H1 (cell line): ENCODE data around the gene UBAP1. TPM values are rescaled to one million over a fixed set of nuclear protein-coding genes. Genes with fewer than 3 reads are reported as not detected.
A peak's percentile ranks its signal among the peaks of the same experiment; 100 is the strongest.

Source experiments
- CTCF ChIA-PET: fragments of 300-600 bp; sonication (Branson Sonifier 250); formaldehyde crosslinking; loops from one replicate; lab custom pipeline; 2021; ENCODE audit not compliant: partially characterized antibody; lab: Charles Lee
- POLR2A ChIA-PET: fragments of 300-600 bp; sonication (Branson Sonifier 250); formaldehyde crosslinking; loops from one replicate; lab custom pipeline; 2021; ENCODE audit warnings: inconsistent platforms; ENCODE audit not compliant: partially characterized antibody; lab: Charles Lee
- DNase-seq, 2 experiments: peaks; one replicate each; pipeline versions ENCODE4 v3.0.0 to v3.0.0-alpha.2; 2010 to 2022; ENCODE audit warnings: low spot score in 2 of 2, low read depth in 1 of 2, mixed read lengths in 1 of 2
- FAIRE-seq: peaks from 2 replicates; lab custom pipeline; 2011; peaks lifted over from hg19 to GRCh38; lab: Jason Lieb, UNC
- H2AFZ ChIP-seq: 2 replicates; pipeline ENCODE4 v1.8.1; 2012; ENCODE audit warnings: low read length, inconsistent platforms
- H2AK5ac ChIP-seq: 2 replicates; pipeline ENCODE4 v1.6.1; 2013; ENCODE audit warnings: low read depth, low read length
- H2BK120ac ChIP-seq: replicated peaks from 2 replicates; pipeline ENCODE3; 2013; ENCODE audit warnings: low read depth, low read length, inconsistent platforms
- H2BK12ac ChIP-seq: 2 replicates; pipeline ENCODE4 v1.6.1; 2013; ENCODE audit warnings: low read depth, low read length
- H2BK15ac ChIP-seq: 2 replicates; pipeline ENCODE4 v1.6.1; 2013; ENCODE audit warnings: low read length
- H2BK20ac ChIP-seq: 2 replicates; pipeline ENCODE4 v1.6.1; 2013; ENCODE audit warnings: low read length
- H2BK5ac ChIP-seq: 2 replicates; pipeline ENCODE4 v1.6.1; 2013; ENCODE audit warnings: low read depth, low read length
- H3K14ac ChIP-seq: 2 replicates; pipeline ENCODE4 v1.6.1; 2013; ENCODE audit warnings: inconsistent platforms; ENCODE audit not compliant: insufficient read length
- H3K18ac ChIP-seq: 2 replicates; pipeline ENCODE4 v1.6.1; 2013; ENCODE audit warnings: low read length; ENCODE audit errors: extremely low read depth
- H3K23ac ChIP-seq: 2 replicates; pipeline ENCODE4 v1.6.1; 2013; ENCODE audit warnings: inconsistent platforms; ENCODE audit not compliant: insufficient read length
- H3K23me2 ChIP-seq: 2 replicates; pipeline ENCODE4 v1.6.1; 2013; ENCODE audit warnings: low read depth, low read length
- H3K27ac ChIP-seq: 2 replicates; pipeline ENCODE4 v1.6.1; 2011; ENCODE audit warnings: low read depth, low read length, inconsistent platforms
- H3K27me3 ChIP-seq, 4 experiments: replicated peaks in 1 of 4; 1 replicate in 1 of 4; 2 replicates in 3 of 4; pipeline versions ENCODE4 v1.6.1 to v1.8.1; 2011 to 2013; ENCODE audit warnings: low read length in 3 of 4, mild to moderate bottlenecking in 3 of 4, inconsistent platforms in 2 of 4, mixed read lengths in 2 of 4, moderate library complexity in 1 of 4; ENCODE audit not compliant: control insufficient read depth in 3 of 4, insufficient read depth in 3 of 4; ENCODE audit errors: extremely low read depth in 1 of 4
- H3K36me3 ChIP-seq, 4 experiments: 2 replicates each; pipeline versions ENCODE4 v1.6.1 to v1.8.1; 2011 to 2013; ENCODE audit warnings: mild to moderate bottlenecking in 4 of 4, low read length in 3 of 4, moderate library complexity in 2 of 4, control low read depth in 1 of 4, inconsistent platforms in 1 of 4; ENCODE audit not compliant: insufficient read depth in 4 of 4, control insufficient read depth in 2 of 4
- H3K4ac ChIP-seq: replicated peaks from 2 replicates; pipeline ENCODE3; 2013; ENCODE audit warnings: low read length, low read depth, mixed read lengths, inconsistent platforms; ENCODE audit not compliant: insufficient read length
- H3K4me1 ChIP-seq, 4 experiments: replicated peaks in 1 of 4; 1 replicate in 1 of 4; 2 replicates in 3 of 4; pipeline versions ENCODE4 v1.6.1 to v1.8.1; 2011 to 2013; ENCODE audit warnings: low read length in 3 of 4, inconsistent platforms in 2 of 4, mixed read lengths in 1 of 4; ENCODE audit not compliant: insufficient read depth in 4 of 4, control insufficient read depth in 3 of 4
- H3K4me2 ChIP-seq, 2 experiments: 2 replicates each; pipeline versions ENCODE4 v1.6.1 to v1.8.1; 2011 to 2013; ENCODE audit warnings: low read depth in 2 of 2, low read length in 2 of 2, control low read depth in 1 of 2, inconsistent platforms in 1 of 2, mild to moderate bottlenecking in 1 of 2; ENCODE audit not compliant: insufficient read depth in 1 of 2
- H3K4me3 ChIP-seq, 4 experiments: fragments of 200-600, 300-600 bp in 1 of 4; sonication (generic), shearing (Covaris generic), sonication (Bioruptor Twin) in 1 of 4; 2 replicates each; pipeline versions ENCODE4 v1.5.1 to v1.8.1; 2011 to 2016; ENCODE audit warnings: low read length in 4 of 4, low read depth in 3 of 4, control low read depth in 2 of 4, inconsistent platforms in 2 of 4, mild to moderate bottlenecking in 2 of 4, mixed read lengths in 1 of 4, moderate library complexity in 1 of 4; ENCODE audit not compliant: insufficient read depth in 2 of 4; ENCODE audit errors: extremely low read depth in 1 of 4
- H3K56ac ChIP-seq: replicated peaks from 2 replicates; pipeline ENCODE3; 2013; ENCODE audit warnings: low read depth, mild to moderate bottlenecking, mixed read lengths, low read length, inconsistent platforms; ENCODE audit not compliant: insufficient read length
- H3K79me1 ChIP-seq: 2 replicates; pipeline ENCODE4 v1.6.1; 2013; ENCODE audit warnings: low read depth, low read length, control low read depth
- H3K79me2 ChIP-seq, 2 experiments: 2 replicates each; pipeline versions ENCODE4 v1.6.1 to v1.8.1; 2012 to 2013; ENCODE audit warnings: low read length in 2 of 2, mild to moderate bottlenecking in 2 of 2, inconsistent platforms in 1 of 2; ENCODE audit not compliant: insufficient read depth in 2 of 2, control insufficient read depth in 1 of 2
- H3K9ac ChIP-seq, 4 experiments: replicated peaks in 1 of 4; 1 replicate in 1 of 4; 2 replicates in 3 of 4; pipeline versions ENCODE4 v1.6.1 to v1.8.1; 2011 to 2013; ENCODE audit warnings: low read depth in 3 of 4, low read length in 3 of 4, control low read depth in 2 of 4, mild to moderate bottlenecking in 2 of 4, moderate library complexity in 2 of 4, inconsistent platforms in 1 of 4; ENCODE audit errors: extremely low read depth in 1 of 4
- H3K9me3 ChIP-seq, 2 experiments: 2 replicates each; pipeline versions ENCODE4 v1.6.1 to v1.8.1; 2012 to 2013; ENCODE audit warnings: mild to moderate bottlenecking in 2 of 2, moderate library complexity in 2 of 2, control low read depth in 1 of 2, inconsistent platforms in 1 of 2, low read depth in 1 of 2, low read length in 1 of 2, mixed read lengths in 1 of 2; ENCODE audit not compliant: insufficient read depth in 2 of 2
- H4K20me1 ChIP-seq, 2 experiments: replicated peaks in 1 of 2; 2 replicates each; pipeline versions ENCODE3 to v1.8.1; 2011 to 2013; ENCODE audit warnings: inconsistent platforms in 2 of 2, low read length in 2 of 2, mild to moderate bottlenecking in 1 of 2; ENCODE audit not compliant: insufficient read depth in 2 of 2, control insufficient read depth in 1 of 2
- H4K5ac ChIP-seq: 2 replicates; pipeline ENCODE4 v1.6.1; 2013; ENCODE audit warnings: low read length, low read depth, mixed read lengths, inconsistent platforms; ENCODE audit not compliant: insufficient read length
- H4K8ac ChIP-seq: 2 replicates; pipeline ENCODE4 v1.8.0; 2013; ENCODE audit warnings: mild to moderate bottlenecking, moderate library complexity, low read length, inconsistent platforms; ENCODE audit not compliant: insufficient read depth; ENCODE audit errors: extremely low read depth
- H4K91ac ChIP-seq: replicated peaks from 2 replicates; pipeline ENCODE3; 2013; ENCODE audit warnings: low read length, mixed read lengths, inconsistent platforms; ENCODE audit not compliant: insufficient read length
- BRCA1 ChIP-seq: IDR thresholded peaks from 2 replicates; pipeline ENCODE4 v1.6.1; 2012; ENCODE audit warnings: low read depth, low read length, improper control_type of control experiment
- WGBS, 2 experiments: shearing (Covaris generic) in 1 of 2; methylation state at CpG; one replicate each; pipeline versions ENCODE4 v1.1.6 to v1.1.7; 2013 to 2015; ENCODE audit warnings: low lambda C conversion rate in 2 of 2, mixed read lengths in 2 of 2, inconsistent platforms in 1 of 2, low coverage in 1 of 2, missing lambda C conversion rate in 1 of 2; ENCODE audit not compliant: insufficient replicate concordance in 2 of 2, insufficient coverage in 1 of 2, insufficient read length in 1 of 2; ENCODE audit errors: extremely low coverage in 1 of 2, missing lambda C conversion rate in 1 of 2; 5-methylcytosine and 5-hydroxymethylcytosine counted together
- polyA plus RNA-seq, 7 experiments: library from polyadenylated mRNA; depleted of rRNA in 3 of 7; stranded (reverse) in 5 of 7; unstranded in 2 of 7; fragments of >200 nt in 5 of 7; fragments of 200-250 nt in 2 of 7; gene quantifications; 1 replicate in 5 of 7; 2 replicates in 1 of 7; 4 replicates in 1 of 7; pipeline versions ENCODE4 v1.2.1 to v1.2.3, GENCODE V29; 2011 to 2013; ENCODE audit warnings: missing spikeins in 2 of 7, mixed read lengths in 2 of 7
- total RNA-seq: library from RNA; stranded (reverse); fragmentation: NEBNext Ultra II Directional; extraction: Animal tissue kit (Norgen Biotek cat#: 25700); gene quantifications from 2 replicates; pipeline ENCODE4 v1.2.1, GENCODE V29; 2021

UBAP1 gene
- total and polyA plus RNA-seq, 2 of the 8 experiments (the other 6 are each of a cell fraction or from before 2014, with no cell fraction given), result 31.3 to 31.4 TPM

DNA sequence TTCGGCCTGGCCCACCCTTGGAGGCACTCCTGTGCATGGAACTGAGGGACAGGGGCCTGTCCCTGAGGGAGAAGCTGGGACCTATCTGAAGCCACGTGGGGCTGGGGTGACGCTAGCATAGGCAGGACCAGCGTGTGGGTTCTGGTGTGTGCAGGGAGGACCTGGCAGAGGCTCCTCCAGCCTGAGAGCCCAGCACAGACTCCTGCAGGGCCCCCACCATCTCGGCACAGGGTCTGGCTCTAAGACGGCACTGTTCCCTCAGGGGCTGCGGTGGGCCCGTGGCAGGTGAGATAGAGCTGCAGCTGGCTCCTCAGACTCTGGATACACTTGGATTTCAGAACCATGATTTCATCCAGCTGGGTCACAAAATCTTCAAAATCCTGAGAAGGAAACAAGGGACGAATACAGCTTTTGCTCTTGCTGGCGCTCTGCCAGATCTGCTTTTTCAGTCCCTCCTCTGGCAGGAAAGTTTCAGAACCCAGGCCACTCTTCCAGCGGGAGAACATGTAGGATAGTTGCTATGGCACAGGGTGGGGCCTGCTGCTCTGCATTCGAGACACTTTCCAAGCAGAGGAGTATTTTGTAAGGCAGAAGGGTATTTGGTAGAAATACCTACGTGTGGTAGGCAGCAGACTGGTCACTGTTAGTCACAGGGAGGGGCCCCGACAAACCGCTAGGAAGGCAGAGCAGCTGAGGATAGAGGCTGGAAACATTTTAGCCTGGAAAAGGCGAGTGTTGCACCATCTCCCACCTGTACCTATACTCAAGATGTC lies 75.5 kb downstream of the UBAP1 start:
- Histone ChIP-seq H3K9me3 (no peaks in the 10 kb centered on the region), H2BK15ac (no peak overlapping the region), H3K14ac (no peak overlapping the region), H3K23ac (no peak overlapping the region), H3K4me2 (no peak overlapping the region), H4K8ac (peak overlapping the region; percentile 11; the same call in 1 of the 2 replicates), H4K20me1 (no peaks in the 10 kb centered on the region), H4K5ac (no peak overlapping the region), H3K4me1 (no peaks in the 10 kb centered on the region), H3K56ac (no peak overlapping the region), H2BK20ac (no peak overlapping the region), H3K9ac (no peak overlapping the region), H2AFZ (no peak overlapping the region), H3K23me2 (no peaks in the 10 kb centered on the region), H3K36me3 (peaks cover 1 to 18% (median 11%) of the 10 kb centered on the region in 4 experiments; a peak in 6 of 8 replicates), H3K27me3 (no peaks in the 10 kb centered on the region), H3K4me3 (no peak overlapping the region), H2BK12ac (no peak overlapping the region), H2AK5ac (no peak overlapping the region), H3K18ac (no peak overlapping the region), H3K79me2 (no peaks in the 10 kb centered on the region), H4K91ac (no peak overlapping the region), H2BK120ac (no peak overlapping the region), H3K27ac (no peak overlapping the region), H2BK5ac (no peak overlapping the region), H3K4ac (no peak overlapping the region), H3K79me1 (no peaks in the 10 kb centered on the region)
- ChIA-PET POLR2A (interaction anchor here (0.6 to 1.6 kb wide), 3 partner anchors 14 to 126 kb away, joined by 3 to 7 read pairs (median 3); no protein-coding TSS in a partner anchor), CTCF (interaction anchor here (0.8 to 8.6 kb wide), 27 partner anchors 13 to 266 kb away, joined by 3 to 102 read pairs (median 5); partner anchors contain the start of genes MYORG and UBAP1)
- WGBS, 2 experiments, result 91% methylated on average over 16 of the region's 16 CpGs; no CpG with 5 or more reads in 1 of the 2 experiments
- DNase-seq (no peak), FAIRE-seq (no peak)
- no peak for TF ChIP-seq BRCA1
